GM21360 (cell line): ENCODE measurements around the gene ARL16.

ENCODE experiments used
- ATAC-seq: cut with Tn5 transposase; IDR thresholded peaks from one replicate; pipeline ENCODE4 v1.9.1; 2021; ENCODE audit warnings: mild to moderate bottlenecking, moderate library complexity; ENCODE audit not compliant: unreplicated experiment

The ARL16 gene

DNA sequence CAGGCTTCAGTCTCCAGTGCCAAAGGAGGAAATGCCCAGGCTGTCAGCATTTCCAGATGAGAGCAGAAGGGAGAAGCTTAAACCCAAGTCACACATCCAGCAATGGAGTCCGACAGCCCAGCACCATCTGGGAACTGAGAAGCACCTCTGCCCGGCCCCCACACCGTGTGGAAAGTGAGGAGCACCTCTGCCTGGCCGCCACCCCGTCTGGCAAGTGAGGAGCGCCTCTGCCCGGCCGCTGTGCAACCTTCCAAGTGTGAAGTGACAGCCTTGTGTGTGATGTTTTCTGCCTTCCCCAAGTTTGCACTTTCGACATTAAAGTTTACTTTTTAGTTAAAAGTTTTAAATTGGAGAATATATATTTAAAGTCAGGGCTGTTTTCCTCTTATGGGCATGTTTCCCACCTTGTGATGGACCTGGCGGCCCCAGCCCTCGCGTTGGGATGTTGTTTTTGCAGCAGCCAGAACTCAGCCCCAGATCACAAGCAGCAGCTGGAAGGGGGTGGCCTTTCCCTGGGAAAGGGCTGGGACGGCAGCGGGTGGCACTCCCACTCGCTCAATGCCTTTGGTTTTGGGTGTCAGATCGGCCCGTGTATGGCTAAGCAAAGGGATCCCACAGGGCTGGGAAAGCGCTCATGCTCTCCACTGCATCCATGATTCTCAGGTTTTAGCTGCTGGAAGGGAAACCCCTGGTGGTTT, 9.9 kb downstream of the ARL16 start:
- ATAC-seq, result no peak

DNA sequence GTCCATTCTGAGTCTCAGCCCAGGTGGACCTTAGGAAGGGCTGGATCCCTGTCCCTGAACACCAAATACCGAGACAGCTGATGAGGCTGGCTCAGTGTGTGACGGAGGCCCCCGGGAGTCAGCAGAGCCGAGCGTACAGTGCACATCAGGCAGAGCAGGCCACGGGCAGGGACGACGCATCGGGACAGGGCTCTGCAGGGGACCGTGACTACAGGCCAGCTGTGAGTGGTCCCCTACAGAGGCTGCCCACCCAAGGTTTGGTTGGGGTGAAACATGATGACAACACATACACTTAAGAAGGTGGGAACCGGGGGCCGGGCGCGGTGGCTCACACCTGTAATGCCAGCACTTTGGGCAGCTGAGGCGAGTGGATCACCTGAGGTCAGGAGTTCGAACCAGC, 10.6 kb downstream of the ARL16 start:
- no peak for ATAC-seq

GRCh38 chr17:81672504-81672903, 11.1 kb downstream of the ARL16 start:
- ATAC-seq, result no peak

GRCh38 chr17:81667754-81668153, 15.8 kb downstream of the ARL16 start:
- no peak for ATAC-seq

- peak; percentile 86 for ATAC-seq
Measured at GRCh38 chr17:81666342-81667191, 17.0 kb downstream of the ARL16 start, which contains the start of the genes CCDC137 and OXLD1. TSS of gene CCDC137 (plus strand) at chr17:81666737. CDS start at chr17:81666767, 30 bp downstream. TSS of gene OXLD1 (minus strand) at chr17:81666605. CDS start at chr17:81666577, 28 bp downstream.

- peak; percentile 28 for ATAC-seq
Measured at GRCh38 chr17:81666092-81666341, 17.6 kb downstream of the ARL16 start.

DNA sequence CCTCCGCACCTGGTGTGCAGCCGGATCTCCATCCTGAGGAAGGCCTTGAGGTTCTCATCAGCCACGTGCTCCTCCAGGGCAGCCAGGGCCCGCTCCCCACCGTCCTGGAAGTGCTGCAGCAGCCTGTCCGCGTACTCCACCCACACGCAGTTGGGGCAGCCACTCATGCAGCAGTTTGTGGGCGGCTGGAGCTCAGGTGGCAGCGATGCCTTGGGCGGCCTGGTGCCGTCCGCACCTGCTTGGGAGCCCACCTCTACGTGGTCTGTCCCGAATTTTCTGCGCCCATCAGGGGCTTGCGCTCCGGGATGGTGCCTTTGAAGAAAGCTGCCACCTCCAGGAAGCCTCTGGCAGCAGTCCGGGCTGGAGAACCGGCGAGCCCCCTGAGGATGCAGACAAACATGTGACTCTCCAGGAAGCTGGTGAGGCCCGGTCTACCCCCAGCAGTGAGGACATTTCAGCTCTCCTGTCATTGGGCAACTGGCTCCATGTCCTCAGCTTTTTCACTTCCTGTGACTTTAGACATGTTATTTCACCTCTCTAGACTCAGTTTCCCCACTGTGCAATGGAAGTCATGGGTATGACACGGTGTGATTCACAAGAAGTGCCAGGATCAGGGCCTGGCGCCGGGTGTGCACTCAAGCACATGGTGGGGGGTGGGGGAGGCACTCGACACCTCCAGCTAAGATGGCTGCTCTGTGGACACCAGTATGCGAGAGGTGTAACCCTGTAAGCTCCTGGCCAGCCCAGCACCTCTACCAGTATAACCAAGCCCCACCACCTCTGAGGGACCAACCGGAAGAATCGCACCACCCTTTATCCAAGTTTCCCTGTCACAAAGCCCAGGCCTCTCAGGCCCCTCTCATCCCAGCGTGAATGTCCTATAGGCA, 18.1 kb downstream of the ARL16 start:
- ATAC-seq, result no peak

- no peak for ATAC-seq
Measured at GRCh38 chr17:81664051-81664470, 19.5 kb downstream of the ARL16 start.

DNA sequence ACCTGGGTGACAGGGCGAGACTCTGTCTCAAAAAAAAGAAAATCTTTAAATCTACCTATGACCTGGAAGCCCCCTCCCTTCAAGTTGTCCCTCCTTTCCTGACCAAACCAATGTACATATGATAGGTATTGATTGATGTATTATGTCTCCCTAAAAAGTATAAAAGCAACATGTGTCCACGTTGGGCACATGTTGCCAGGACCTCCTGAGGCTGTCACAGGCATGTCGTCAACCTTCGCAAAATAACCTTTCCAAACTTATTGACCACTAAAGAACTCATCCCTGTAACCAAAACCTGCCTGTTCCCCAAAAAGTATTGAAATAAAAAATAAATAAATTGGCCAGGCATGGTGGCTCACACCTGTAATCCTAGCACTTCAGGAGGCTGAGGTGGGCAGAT, 21.6 kb downstream of the ARL16 start:
- ATAC-seq, result no peak

DNA sequence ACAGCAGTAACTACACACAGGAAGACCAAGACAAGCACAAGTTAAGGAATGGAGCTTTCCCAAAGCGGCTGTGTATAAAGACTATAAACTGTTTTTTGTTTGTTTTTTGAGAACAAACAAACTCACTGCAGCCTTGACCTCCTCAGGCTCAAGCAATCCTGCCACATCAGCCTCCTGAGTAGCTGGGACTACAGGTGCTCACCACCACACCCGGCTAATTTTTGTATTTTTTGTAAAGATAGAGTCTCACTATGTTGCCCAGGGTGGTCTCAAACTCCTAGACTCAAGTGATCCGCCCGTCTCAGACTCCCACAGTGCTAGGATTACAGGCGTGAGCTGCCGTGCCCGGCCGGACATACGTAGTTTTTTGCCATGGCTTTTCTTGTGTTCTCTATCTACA, 23.2 kb downstream of the ARL16 start:
- no peak for ATAC-seq

GRCh38 chr17:81659038-81659437, 24.6 kb downstream of the ARL16 start:
- no peak for ATAC-seq

DNA sequence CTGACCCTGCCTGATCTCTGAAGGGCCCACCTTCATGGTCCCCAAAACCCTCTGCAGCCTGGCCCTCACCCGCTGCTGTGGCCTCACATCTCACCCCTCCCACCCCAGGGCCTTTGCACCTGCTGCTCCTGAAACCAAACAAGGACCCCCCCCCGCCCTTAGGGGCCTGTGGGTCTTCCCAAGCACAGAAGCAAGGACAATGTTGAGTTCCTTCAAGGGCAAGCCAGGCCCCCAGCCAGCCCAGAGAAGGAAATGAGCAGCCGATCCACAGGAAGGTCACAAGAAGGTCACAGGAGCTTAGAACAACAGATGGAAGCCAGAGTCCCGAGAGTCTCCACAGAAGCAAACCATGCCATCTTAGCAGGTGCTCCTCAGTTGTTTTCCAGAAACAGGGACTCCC, 26.8 kb downstream of the ARL16 start:
- ATAC-seq, result no peak

- ATAC-seq, result no peak
Measured at GRCh38 chr17:81656118-81656743, 27.4 kb downstream of the ARL16 start, which contains the start of gene PDE6G. TSS of gene PDE6G (minus strand) at chr17:81656542. CDS start at chr17:81653305, 3,237 bp downstream.

DNA sequence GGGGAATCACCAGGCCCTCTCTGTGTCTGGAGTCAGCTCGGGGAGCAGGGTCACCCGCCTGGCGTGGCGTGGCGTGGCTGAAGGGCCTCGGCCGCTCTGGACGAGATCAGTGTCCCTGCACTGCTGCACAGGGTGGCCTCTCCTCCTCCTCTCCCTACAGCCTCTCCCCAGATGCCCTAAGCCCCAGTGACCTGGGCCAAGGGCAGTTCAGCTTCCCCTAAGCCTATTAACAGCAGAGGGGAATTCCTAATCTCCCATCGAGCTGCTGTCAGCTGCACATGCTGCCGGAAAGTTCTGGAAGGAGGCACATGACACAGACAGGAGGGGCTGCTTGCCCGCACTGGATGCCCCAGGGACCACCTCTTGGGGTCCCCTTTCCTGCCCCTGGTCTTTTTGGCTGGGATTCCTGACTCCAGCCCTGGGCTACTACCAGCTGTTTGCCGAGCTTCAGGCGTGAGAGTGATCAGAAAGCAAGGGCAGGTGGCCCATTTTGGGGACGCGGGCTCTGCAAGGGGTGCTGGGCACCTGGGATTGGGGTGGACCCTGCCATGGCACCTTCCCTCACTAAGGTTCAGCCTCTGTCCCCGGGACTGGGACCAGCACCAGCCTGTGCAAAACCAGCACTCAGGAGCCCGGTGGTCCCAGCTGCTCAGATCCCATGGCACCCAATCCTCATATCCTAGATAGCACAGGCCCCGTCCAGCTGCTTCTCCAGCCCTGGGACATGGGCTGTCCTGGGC, 28.0 kb downstream of the ARL16 start:
- ATAC-seq, result no peak

DNA sequence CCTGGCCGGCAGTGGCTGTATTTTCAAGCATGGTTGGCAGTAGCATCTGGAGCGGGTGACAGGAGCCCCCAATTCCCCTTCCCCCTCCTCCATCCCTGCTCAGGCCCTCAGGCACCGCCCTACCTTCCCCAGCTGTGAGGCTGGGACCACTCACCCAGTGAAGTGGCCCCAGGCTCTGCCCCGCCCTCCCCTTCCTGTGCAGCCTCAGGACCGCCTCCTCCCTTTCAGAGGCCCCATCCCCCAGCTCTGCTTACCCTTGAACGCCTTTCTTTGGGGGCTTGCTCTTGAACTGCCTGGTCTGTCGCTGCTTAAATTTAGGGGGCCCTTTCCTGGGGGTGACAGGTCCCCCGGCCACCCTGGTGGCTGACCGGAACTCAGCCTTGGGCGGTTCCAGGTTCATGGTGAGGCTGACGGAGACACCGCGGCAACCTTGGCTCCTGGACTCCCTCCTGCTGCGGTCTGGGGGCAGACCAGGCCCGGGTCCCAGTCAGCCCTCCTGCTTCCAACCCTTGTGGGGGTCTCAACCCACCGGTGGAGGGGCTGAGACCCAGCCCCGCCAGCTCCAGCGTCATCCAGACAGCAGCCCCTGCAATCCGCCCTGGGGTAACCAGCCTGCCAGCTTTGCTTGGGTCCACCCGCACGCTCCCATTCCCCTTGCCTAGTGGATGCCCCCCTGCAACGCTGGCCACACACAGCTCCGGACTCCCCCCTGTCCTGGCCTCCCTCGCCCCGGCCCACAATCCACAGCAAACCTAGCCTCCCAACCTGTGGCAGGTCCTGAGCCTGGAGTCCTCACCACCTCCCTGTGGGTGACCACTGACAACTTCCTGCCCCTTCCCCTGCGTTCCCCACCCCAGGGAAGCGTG, 30.5 kb downstream of the ARL16 start:
- no peak for ATAC-seq

GRCh38 chr17:81651692-81652091, 31.9 kb downstream of the ARL16 start:
- no peak for ATAC-seq

DNA sequence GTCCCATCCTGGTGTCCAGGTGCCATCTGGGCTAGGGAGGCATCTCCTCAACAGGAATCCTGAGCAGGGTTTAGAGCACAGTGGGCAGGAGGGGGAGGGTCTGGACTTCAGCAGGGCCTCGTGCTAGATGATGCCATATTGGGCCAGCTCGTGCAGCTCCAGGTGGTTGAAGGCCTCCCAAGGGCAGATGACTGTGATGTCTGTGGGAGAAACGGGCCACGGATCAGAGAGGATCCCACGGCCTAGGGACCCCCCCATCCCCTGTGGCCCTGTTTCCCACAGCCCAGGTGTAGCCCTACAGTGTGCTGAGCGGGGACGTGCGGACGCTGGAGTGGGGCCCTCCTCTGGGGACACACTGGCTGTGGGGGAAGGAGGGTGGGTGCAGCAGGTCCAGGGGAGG, 32.6 kb downstream of the ARL16 start:
- ATAC-seq, result no peak

- no peak for ATAC-seq
Measured at GRCh38 chr17:81648707-81649085, 34.9 kb downstream of the ARL16 start.

DNA sequence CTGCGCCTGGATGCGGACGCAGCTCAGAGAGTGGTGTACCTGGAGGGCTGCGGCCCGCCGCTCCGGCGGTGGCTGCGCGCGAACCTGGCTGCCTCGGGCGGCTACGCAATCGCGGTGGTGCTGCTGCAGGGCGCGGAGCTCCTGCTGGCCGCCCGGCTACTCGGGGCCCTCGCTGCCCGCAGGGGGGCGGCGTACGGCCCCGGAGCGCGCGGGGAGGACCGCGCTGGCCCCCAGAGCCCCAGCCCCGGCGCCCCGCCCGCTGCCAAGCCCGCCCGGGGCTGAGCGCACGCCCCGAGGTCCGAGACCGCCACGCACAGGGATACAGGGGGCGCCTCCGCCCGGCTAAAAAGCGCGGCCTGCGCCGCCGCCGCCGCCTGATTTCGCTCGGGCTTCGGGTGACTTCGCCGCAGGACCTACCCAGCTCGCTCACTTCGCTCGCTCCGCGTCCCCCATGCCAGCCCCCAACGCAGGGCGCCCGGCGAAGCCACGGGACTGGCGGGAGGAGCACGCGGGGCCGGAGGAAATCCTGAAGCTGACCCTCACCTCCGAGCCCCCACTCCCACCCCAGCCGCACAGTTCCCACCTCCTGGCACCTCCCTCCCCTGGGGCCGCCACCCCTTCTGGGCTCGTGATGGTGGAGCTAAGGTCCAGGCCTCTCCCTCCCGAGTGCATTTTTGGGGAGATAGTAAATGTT, 35.4 kb downstream of the ARL16 start:
- no peak for ATAC-seq
